HCT116 (cell line): ENCODE measurements around the gene ANKRD26. TPM values are rescaled to one million over a fixed set of nuclear protein-coding genes. Genes with fewer than 3 reads are reported as not detected.

Experiments used
- ATAC-seq: fragments of 200-7000 bp; cut with Tn5 transposase; 2 replicates; pipeline ENCODE4 v1.9.1; 2020; ENCODE audit warnings: mild to moderate bottlenecking, moderate library complexity
- BruUV-seq: library from RNA; stranded (reverse); fragments of 400-500 nt; replicated peaks from 2 replicates; lab custom pipeline; 2021; lab: Mats Ljungman, UMichigan
- CTCF ChIA-PET: fragments of 300-600 bp; sonication (Branson Sonifier 250); formaldehyde crosslinking; loops from one replicate; lab custom pipeline; 2021; ENCODE audit warnings: antibody characterized with exemption; lab: Charles Lee
- POLR2A ChIA-PET: fragments of 300-600, 350-600 bp; sonication (Branson Sonifier 250); formaldehyde crosslinking; loops from one replicate; lab custom pipeline; 2021; ENCODE audit warnings: antibody characterized with exemption; lab: Charles Lee
- RAD21 ChIA-PET, 2 experiments: fragments of 300-600 bp; sonication (Branson Sonifier 250); formaldehyde crosslinking; loops; one replicate each; lab custom pipeline; 2023; ENCODE audit warnings: low total read pairs in 2 of 2; ENCODE audit not compliant: uncharacterized antibody in 2 of 2, unreplicated experiment in 2 of 2, low non-redundant PET in 1 of 2; lab: Charles Lee
- DNase-seq: peaks from one replicate; pipeline ENCODE4 v3.0.0-alpha.2; 2010; ENCODE audit warnings: low read depth, low spot score
- H2AFZ ChIP-seq: fragments of 200-600 bp; shearing (Covaris generic), sonication (generic); 2 replicates; pipeline ENCODE4 v1.6.1; 2017; ENCODE audit warnings: low read depth, mixed run types, mixed read lengths, antibody characterized with exemption, low read length; ENCODE audit not compliant: poor library complexity, severe bottlenecking
- H3K27ac ChIP-seq: 2 replicates; pipeline ENCODE4 v1.5.1; 2012; ENCODE audit warnings: low read depth, low read length
- H3K27me3 ChIP-seq: fragments of 200-600 bp; sonication (generic); 2 replicates; pipeline ENCODE4 v1.6.1; 2016; ENCODE audit warnings: mixed run types, low read length, mixed read lengths; ENCODE audit not compliant: insufficient read depth
- H3K36me3 ChIP-seq, 2 experiments: fragments of 200-500 bp in 1 of 2; fragments of 200-600 bp in 1 of 2; sonication (Bioruptor generic) in 1 of 2; sonication (generic) in 1 of 2; 2 replicates each; pipeline versions ENCODE4 v1.5.1 to v1.6.1; 2014 to 2016; ENCODE audit warnings: low read length in 2 of 2, inconsistent platforms in 1 of 2, mixed read lengths in 1 of 2, mixed run types in 1 of 2; ENCODE audit not compliant: insufficient read depth in 2 of 2, control insufficient read depth in 1 of 2
- H3K4me1 ChIP-seq, 2 experiments: fragments of 200-600 bp in 1 of 2; sonication (generic) in 1 of 2; 2 replicates each; pipeline versions ENCODE4 v1.5.1 to v1.6.1; 2012 to 2017; ENCODE audit warnings: low read length in 2 of 2, inconsistent platforms in 1 of 2, mild to moderate bottlenecking in 1 of 2, mixed read lengths in 1 of 2, mixed run types in 1 of 2, moderate library complexity in 1 of 2; ENCODE audit not compliant: insufficient read depth in 2 of 2, control insufficient read depth in 1 of 2
- H3K4me2 ChIP-seq: fragments of 200-600 bp; sonication (generic); 2 replicates; pipeline ENCODE4 v1.6.1; 2017; ENCODE audit warnings: mixed run types, low read length, mixed read lengths
- H3K4me3 ChIP-seq, 2 experiments: fragments of 200-600 bp in 1 of 2; sonication (generic) in 1 of 2; replicated peaks in 1 of 2; 2 replicates each; pipeline ENCODE4 v1.5.1; 2011 to 2016; ENCODE audit warnings: low read length in 2 of 2, control low read depth in 1 of 2, low read depth in 1 of 2, mild to moderate bottlenecking in 1 of 2, mixed read lengths in 1 of 2, mixed run types in 1 of 2
- H3K79me2 ChIP-seq: fragments of 200-600 bp; sonication (generic); 2 replicates; pipeline ENCODE4 v1.6.1; 2017; ENCODE audit warnings: mild to moderate bottlenecking, mixed run types, low read length, moderate library complexity, mixed read lengths; ENCODE audit not compliant: insufficient read depth
- H3K9ac ChIP-seq: fragments of 200-600 bp; sonication (generic); 2 replicates; pipeline ENCODE4 v1.6.1; 2016; ENCODE audit warnings: low read length, mixed read lengths
- H3K9me2 ChIP-seq: fragments of 200-600 bp; sonication (generic), shearing (Covaris generic); 2 replicates; pipeline ENCODE4 v1.6.1; 2017; ENCODE audit warnings: mixed run types, mild to moderate bottlenecking, moderate library complexity; ENCODE audit not compliant: insufficient read depth
- H3K9me3 ChIP-seq, 2 experiments: fragments of 200-500 bp in 1 of 2; fragments of 200-600 bp in 1 of 2; sonication (Bioruptor generic) in 1 of 2; sonication (generic) in 1 of 2; 2 replicates each; pipeline ENCODE4 v1.6.1; 2014 to 2017; ENCODE audit warnings: low read length in 2 of 2, mixed read lengths in 2 of 2, inconsistent platforms in 1 of 2, low read depth in 1 of 2, mild to moderate bottlenecking in 1 of 2, mixed run types in 1 of 2, moderate library complexity in 1 of 2; ENCODE audit not compliant: control insufficient read depth in 1 of 2, insufficient read depth in 1 of 2
- H4K20me1 ChIP-seq: fragments of 200-600 bp; sonication (generic), shearing (Covaris generic); 2 replicates; pipeline ENCODE4 v1.6.1; 2017; ENCODE audit warnings: mixed run types, mild to moderate bottlenecking, moderate library complexity; ENCODE audit not compliant: insufficient read depth
- CEBPB ChIP-seq: IDR thresholded peaks from 2 replicates; pipeline ENCODE4 v1.6.1; 2012; ENCODE audit warnings: low read depth
- CTCF ChIP-seq, 3 experiments: fragments of 200-600 bp in 1 of 3; sonication (generic) in 1 of 3; IDR thresholded peaks in 2 of 3; conservative IDR thresholded peaks in 1 of 3; 2 replicates each; pipeline ENCODE4 v1.5.1; 2012 to 2017; ENCODE audit warnings: low read depth in 2 of 3, low read length in 2 of 3, antibody characterized with exemption in 1 of 3, borderline replicate concordance in 1 of 3, control low read depth in 1 of 3, mild to moderate bottlenecking in 1 of 3, mixed read lengths in 1 of 3, mixed run types in 1 of 3, moderate library complexity in 1 of 3; ENCODE audit not compliant: insufficient read depth in 1 of 3
- EGR1 ChIP-seq: IDR thresholded peaks from 2 replicates; pipeline ENCODE4 v1.6.1; 2012; ENCODE audit warnings: low read depth
- ELF1 ChIP-seq: IDR thresholded peaks from 2 replicates; pipeline ENCODE4 v1.6.1; 2012; ENCODE audit warnings: low read depth, borderline replicate concordance
- EZH2 ChIP-seq: fragments of 200-600 bp; sonication (generic); IDR thresholded peaks from 2 replicates; pipeline ENCODE4 v1.6.1; 2017; ENCODE audit warnings: antibody characterized with exemption, mixed run types
- EZH2phosphoT487 ChIP-seq: fragments of 200-600 bp; IDR thresholded peaks from 2 replicates; pipeline ENCODE4 v1.6.1; 2018; ENCODE audit warnings: antibody characterized with exemption, borderline replicate concordance
- FOSL1 ChIP-seq: IDR thresholded peaks from 2 replicates; pipeline ENCODE4 v1.6.1; 2012; ENCODE audit warnings: low read depth
- JUND ChIP-seq: IDR thresholded peaks from 2 replicates; pipeline ENCODE4 v1.6.1; 2012
- MAX ChIP-seq: IDR thresholded peaks from 2 replicates; pipeline ENCODE4 v1.6.1; 2012
- RAD21 ChIP-seq: IDR thresholded peaks from 2 replicates; pipeline ENCODE4 v1.6.1; 2012; ENCODE audit warnings: low read depth, mild to moderate bottlenecking
- SIN3A ChIP-seq: IDR thresholded peaks from 2 replicates; pipeline ENCODE4 v1.6.1; 2012; ENCODE audit warnings: low read depth
- SP1 ChIP-seq: IDR thresholded peaks from 2 replicates; pipeline ENCODE4 v1.6.1; 2012; ENCODE audit warnings: low read depth
- SRF ChIP-seq: IDR thresholded peaks from 2 replicates; pipeline ENCODE4 v1.6.1; 2012; ENCODE audit warnings: low read depth
- TCF7L2 ChIP-seq: IDR thresholded peaks from 2 replicates; pipeline ENCODE4 v1.7.0; 2011; ENCODE audit warnings: borderline replicate concordance, inconsistent platforms; ENCODE audit not compliant: insufficient read depth, insufficient read length; ENCODE audit errors: extremely low read depth
- ZNF274 ChIP-seq: fragments of 200-500 bp; sonication (Bioruptor generic); IDR thresholded peaks from 2 replicates; pipeline ENCODE4 v1.6.1; 2014; ENCODE audit warnings: mild to moderate bottlenecking, low read depth, low read length, inconsistent platforms
- intact Hi-C: fragments of 100-400 bp; cut with micrococcal nuclease; formaldehyde crosslinking; loops from 2 replicates; pipeline ENCODE4 v1.10.0; 2022
- total RNA-seq: library from RNA; stranded (reverse); gene quantifications from one replicate; pipeline ENCODE4 v1.2.1, GENCODE V29; 2021; ENCODE audit not compliant: unreplicated experiment

The ANKRD26 gene
- total RNA-seq, 1 experiment from 2014 or later, result 5.5 TPM

- H3K79me2 ChIP-seq, result peaks cover 84% of the 10 kb centered on the region
- no peak overlapping the region for H2AFZ ChIP-seq
- no peak for TF ChIP-seq RAD21
- TF ChIP-seq ELF1, result no peak
- TF ChIP-seq MAX, result no peak
- TF ChIP-seq SP1, result no peak
- TF ChIP-seq CTCF (IDR thresholded peaks at IDR 0.05 in 2 of 3, conservative IDR thresholded peaks at IDR 0.05 in 1 of 3; ENCODE audit: borderline replicate concordance in 1 of 3, insufficient read depth in 1 of 3, low read depth in 2 of 3, low read length in 2 of 3), result no peak
- no peak for TF ChIP-seq SRF
- TF ChIP-seq ZNF274, result no peak
- no peak for TF ChIP-seq FOSL1
- TF ChIP-seq EZH2phosphoT487, result no peak
- TF ChIP-seq CEBPB, result no peak
- no peak for TF ChIP-seq EZH2
- TF ChIP-seq TCF7L2, result no peak
- no peak for TF ChIP-seq SIN3A
- TF ChIP-seq EGR1, result no peak
- no peak for TF ChIP-seq JUND
- H3K27ac ChIP-seq, result no peak overlapping the region
- H3K9ac ChIP-seq, result no peak overlapping the region
- no peaks in the 10 kb centered on the region for H3K27me3 ChIP-seq
- no peaks in the 10 kb centered on the region for H3K9me3 ChIP-seq
- H4K20me1 ChIP-seq, result 0 out of 2 replicates have a peak, but pooled peaks cover 6% of the 10 kb centered on the region
- ChIA-PET RAD21 (no interaction called here), CTCF (no interaction called here), POLR2A (no interaction called here)
- peaks cover 47 to 48% of the 10 kb centered on the region in 2 experiments; a peak in 3 of 4 replicates for H3K36me3 ChIP-seq
- ATAC-seq, result no peak
- intact Hi-C loops, result no loop called here
- H3K4me1 ChIP-seq, result no peaks in the 10 kb centered on the region
- H3K9me2 ChIP-seq, result no peaks in the 10 kb centered on the region
- DNase-seq, result no peak
- no peak overlapping the region for H3K4me2 ChIP-seq
- H3K4me3 ChIP-seq, result no peak overlapping the region
- BruUV-seq, result no TSS peak
Measured at GRCh38 chr10:27143686-27144085, 43.4 kb upstream of the ANKRD26 start.
